Limb (tissue), 2 donors: ENCODE data around the gene EIF3K.

Experiments
- DNase-seq, 2 donors: peaks; one replicate each; pipeline ENCODE4 v3.0.0-alpha.2; 2016; ENCODE audit errors: extremely low spot score in 2 of 2

EIF3K gene

DNA sequence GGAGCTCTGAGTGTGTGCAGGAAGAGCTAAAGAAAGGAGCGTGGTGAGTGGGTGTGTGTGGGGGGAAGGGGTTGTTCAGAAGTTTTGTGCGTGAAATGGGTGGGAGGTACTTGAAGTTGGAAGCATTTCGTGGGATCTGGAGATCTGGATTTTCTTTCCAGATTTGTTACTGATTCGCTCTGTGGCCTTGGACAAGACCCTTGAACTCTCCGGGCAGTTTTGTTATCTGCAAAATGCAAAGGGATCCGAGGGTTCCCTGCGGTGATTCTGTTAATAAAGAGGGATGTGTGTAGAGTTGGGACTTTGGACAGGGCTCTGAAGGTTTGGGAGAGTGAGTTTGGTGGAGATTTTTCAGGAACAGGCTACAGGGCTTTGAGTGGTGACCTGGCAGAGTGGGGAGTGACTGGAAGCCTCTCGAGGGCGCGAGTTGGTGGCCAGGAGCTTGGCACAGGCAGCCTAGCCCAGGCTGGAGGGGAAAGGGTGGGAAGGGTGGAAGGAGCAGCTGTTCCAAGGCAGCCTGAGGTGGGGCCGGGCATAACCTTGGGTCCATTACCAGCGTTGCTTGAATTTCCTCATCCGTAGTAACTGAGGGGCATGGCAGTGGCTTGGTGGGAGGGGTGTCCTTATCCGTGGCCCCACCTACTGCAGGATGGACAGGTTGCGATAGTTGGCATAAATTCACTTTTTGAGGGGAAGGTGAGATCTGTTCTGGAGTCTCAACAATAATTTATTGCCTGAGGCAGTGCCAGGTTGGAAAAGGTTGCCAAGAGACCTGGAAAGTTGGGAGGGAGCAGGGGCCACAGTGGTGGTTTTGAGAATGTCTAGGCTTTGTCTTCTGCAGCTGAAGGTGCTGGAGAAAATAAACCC lies 30.6 kb downstream of the EIF3K start:
- DNase-seq, result no peak

DNA sequence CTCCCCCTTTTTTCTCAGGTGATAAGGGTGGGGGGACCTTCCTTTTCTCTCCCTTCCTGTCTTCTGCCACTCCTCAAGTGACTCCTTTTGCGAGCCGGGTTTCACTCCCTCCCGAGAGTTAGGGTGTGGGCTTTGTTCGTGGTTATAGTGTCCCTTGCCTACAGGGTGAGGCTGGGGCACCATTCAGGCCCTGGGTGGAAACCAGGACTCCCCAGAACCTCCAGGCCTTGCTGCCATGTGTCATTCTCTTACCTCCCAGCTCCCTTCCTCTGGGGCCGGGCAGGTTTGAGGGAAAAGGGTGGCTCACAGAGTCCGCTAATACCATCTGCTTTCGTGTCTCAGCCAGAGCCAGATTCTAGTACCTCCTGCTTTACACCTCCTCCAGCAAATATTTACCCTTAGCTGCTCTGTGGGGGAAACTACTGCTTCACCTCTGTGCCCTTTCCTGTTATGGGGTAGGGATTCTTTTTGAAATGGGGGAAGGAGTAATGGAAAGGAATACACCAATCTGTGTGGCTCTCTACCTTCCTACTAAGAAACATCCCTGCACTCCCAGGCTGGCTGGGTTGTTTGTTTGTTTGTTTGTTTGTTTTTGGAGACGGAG lies 31.3 kb downstream of the EIF3K start:
- no peak for DNase-seq

DNA sequence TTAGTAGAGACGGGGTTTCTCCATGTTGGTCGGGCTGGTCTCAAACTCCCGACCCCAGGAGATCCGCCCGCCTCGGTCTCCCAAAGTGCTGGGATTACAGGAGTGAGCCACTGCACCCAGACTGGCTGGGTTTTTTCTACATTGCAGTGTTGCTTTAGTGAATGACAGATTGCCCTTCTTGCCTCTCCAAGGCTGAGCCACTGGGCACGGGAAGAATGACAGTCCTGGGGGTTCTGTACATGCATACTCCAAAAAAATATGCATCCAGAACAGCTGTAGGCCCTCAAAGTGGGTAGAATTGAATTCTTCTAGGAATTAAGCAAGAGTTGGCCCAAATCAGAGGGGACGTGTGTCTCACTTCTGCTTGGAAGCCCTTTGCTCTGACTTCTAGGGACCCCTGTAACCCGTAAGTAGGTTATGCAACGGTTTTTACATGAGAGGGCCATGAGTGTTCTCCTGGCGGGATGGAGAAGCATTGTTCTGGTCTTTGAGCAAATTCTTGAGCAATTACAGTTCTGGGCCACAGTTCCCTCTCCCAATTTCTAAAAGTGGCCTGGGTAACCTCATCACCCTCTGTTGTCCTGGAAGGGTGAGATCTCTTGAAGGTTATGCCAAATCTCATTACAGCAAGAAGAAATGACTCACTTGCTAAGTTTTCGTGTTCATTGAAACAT lies 32.1 kb downstream of the EIF3K start:
- DNase-seq, result no peak

DNA sequence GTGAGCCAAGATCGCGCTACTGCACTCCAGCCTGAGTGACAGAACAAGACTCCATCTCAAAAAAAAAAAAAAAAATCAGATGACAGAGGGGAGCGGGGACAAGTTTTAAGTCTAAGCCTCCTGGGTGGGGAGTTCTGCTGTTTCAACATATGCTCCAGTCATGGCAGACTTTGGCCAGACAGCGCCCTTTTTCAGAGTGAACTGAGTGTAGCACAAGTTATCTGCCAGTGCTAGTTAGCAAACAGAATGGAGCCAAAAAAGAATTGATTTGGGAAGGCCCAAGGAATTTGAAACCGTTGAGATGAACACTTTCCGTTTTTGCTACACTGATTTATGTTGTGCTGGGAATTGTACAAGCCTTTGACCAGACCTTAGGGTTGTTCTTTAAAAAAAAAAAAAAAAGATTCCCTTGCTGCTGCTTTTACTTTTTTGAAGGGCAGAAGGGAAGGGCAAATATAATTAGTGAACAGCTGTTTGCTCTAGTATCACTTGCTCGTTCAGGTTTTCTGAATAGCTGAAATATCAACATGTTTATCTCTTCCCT lies 34.1 kb downstream of the EIF3K start:
- DNase-seq, result no peak

DNA sequence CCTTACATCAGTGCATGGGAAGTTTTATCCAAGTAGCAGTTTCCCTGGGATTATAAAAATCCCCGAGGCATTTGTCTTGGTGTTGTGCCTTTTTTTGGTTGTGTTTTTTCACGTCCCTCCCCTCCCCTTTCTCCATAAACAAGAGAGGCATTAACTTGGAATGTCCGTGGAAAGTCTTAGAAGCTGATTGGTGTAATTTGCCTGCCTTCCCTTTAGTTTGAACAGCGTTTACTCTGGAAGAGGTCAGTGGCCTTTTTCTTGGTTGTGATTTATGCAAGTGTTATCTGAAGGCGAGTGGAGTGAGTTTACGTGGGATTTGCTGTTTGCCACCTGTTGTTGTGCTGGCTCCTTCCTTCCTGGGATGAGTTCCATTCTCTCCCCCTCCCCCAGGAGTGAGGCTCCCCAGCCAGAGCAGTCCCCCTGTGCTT lies 35.7 kb downstream of the EIF3K start:
- DNase-seq, result no peak

DNA sequence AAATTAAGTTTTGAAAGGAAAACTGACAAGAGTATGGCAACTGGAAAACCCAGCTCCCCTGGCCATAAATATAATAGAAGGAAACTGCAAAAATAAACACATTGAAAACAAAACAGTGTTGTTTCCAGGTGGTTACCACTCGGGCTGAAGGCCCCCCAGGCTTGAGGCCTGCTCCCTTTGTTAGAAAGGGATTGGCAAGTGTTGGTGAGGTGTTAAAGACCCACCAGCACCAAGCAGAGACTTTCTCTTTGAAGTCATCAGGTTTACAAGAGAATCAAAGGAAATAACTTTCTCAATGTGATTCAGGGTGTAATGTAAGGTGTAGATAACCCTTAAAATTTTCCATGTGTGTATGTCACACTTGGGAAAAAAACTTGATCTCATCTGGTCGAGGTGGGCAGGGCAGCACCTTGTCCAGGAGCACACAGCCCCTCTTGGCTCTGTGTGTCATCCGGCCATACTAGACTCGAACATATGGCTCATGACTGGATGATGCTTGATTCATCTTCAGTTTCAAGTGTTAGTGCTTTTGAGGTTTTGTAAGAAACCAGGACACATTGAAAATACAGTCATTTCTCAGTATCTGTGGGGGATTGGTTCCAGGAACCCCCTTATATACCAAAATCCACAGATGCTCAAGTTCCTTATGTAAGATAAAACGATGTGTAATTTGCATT lies 36.3 kb downstream of the EIF3K start:
- no peak for DNase-seq

DNA sequence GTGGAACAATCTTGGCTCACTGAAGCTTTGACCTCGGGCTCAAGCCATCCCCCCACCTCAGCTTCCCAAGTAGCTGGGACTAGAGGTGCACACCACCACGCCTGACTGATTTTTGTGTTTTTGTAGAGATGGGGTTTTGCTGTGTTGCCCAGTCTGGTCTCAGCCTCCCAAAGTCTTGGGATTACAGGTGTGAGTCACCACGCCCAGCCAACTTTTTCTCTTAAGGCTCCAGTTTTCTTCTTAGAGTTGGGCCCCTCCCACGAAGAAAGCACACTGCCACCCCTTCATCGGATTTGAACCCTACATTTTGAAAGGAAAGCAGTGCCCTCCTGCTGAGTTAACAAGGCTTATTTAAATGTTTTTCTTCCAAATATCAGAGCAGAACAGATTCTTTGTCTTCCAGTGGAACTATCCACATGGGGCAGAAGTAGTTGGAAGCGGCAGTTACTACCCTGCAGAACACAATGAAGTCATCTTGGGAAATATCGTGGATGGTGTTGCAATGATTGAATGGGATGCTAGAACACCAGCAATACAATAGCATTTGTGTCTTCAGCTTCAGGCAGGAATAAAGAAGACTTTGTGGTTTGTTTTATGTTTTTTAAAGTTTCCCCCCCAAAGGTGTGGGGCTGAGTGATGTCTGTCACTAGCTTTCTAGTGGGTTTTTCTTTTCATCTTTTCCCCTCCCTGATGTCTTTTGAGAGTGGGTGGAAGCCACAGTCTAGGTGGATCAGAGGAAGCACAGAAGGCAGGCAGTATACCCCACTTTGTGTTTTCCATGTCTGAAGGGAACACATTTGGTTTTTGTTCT lies 37.4 kb downstream of the EIF3K start:
- no peak for DNase-seq

DNA sequence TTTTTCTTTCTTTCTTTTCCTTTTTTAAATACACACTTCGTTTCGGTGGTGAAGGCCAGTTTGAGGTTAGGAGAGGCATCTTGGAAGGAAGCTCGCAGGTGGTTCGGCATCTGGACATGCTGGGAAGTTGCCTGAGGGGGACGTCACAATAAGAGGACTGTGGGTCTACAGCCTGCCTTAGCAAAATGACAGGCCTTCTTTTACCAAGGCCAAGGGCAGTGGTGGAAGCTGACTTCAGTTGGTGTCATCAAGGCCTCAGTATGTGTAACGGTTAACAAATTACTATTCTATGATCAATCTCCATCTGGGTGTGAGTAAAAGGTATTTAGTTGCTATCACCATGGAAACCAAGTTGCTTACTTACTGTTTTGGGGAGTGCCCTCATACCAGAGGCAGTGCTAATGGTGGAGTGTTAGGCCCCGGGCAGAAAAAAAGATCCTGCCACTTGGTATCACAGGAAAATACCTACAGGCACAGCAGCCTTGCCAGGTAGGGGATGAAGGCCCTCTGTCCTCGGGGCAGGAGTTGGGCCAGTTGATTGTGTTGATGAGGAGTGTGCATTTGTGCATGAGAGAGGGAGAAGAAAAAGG lies 38.7 kb downstream of the EIF3K start:
- DNase-seq, result no peak

DNA sequence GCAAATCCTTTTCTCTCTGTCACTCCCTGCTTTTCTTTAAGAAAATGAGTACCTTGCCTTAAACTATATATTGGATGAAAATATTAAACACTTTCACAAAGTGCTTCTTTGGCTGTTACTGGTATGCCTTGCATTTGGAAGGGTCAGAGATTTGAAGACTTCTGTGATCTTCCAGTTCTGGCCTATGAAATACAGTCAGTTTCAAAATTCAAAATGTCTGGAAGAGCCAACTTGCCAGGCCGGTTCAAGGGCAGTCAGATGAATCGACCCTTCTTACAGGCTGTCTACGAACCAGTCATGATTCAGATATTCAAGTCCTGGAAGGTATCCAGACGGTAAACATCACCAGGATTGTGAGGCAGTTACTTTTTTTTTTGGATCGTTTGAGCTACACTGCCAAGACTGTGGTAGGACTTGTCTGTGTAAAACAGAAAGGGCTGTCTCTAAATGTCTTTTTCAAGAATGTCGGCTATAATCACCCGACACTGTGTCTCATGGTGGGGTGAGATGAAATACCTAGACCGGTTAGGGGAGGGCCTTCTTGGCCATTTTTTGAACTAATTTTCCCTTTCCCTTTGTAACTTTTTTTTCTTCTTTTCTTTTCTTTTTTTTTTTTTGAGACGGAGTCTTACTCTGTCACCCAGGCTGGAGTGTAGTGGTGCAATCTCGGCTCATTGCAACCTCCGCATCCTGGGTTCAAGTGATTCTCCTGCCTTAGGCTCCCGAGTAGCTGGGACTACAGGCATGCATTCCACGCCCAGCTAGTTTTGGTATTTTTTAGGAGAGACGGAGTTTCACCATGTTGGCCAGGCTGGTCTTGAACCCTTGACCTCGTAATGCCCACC lies 39.7 kb downstream of the EIF3K start:
- DNase-seq, result peak in 1 of 2 donors; percentile 86

DNA sequence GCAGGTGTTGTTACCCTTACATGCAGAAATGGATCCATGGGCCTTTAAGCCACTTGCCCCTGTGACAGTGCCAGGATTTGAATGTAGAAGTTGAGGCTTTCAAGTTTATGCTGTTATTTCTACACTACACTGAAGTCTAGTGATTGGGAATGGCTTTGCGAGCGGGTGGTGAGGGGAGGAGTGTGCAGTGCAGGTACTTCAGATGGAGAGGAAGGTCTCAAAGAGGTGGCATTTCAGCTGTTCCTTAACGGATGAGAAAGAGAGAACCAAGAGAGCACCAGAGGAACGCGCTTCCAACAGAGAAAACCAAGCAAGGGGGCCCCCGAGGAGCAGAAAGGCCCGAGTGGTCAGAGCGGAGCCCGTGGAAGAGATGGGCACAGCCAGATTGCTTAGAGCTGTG lies 41.7 kb downstream of the EIF3K start:
- DNase-seq, result no peak

DNA sequence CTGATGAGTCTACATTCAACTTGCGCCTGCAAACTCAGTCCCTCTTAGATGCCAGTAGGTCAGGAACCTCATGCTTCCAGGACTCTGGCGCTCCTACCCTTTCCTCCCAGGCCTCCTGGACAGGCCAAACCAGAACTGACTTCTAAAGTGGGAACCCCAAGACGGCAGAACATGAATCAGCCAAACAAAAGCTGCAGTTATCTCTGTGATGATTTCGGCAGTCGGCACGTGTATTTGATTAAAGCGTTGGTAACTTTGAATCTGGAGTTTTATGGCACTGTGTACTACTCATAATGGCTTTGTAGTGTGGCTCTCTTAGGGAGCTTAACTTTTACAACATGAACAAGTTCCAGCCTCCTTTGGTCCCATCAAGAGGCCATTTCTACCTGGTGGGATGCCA lies 42.1 kb downstream of the EIF3K start:
- DNase-seq, result no peak

DNA sequence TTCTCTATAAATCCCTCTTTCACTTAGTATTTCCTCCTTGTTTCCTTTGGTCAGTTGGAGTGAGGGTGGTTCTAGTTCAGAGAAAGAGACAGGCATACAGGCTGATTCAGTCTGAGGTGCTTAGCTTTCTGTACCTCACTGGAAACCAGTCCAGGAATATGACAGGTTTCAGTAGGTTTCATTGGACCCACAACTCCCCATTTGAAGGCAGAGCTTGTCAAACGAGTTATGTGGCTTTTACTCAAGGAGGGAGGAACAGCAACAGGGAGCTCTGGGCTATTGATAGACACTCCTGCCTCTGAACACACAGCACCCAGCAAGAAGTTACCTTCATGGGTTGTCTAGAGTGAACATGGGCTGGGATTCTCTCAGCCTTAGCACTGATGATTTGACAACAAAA lies 43.0 kb downstream of the EIF3K start:
- no peak for DNase-seq

DNA sequence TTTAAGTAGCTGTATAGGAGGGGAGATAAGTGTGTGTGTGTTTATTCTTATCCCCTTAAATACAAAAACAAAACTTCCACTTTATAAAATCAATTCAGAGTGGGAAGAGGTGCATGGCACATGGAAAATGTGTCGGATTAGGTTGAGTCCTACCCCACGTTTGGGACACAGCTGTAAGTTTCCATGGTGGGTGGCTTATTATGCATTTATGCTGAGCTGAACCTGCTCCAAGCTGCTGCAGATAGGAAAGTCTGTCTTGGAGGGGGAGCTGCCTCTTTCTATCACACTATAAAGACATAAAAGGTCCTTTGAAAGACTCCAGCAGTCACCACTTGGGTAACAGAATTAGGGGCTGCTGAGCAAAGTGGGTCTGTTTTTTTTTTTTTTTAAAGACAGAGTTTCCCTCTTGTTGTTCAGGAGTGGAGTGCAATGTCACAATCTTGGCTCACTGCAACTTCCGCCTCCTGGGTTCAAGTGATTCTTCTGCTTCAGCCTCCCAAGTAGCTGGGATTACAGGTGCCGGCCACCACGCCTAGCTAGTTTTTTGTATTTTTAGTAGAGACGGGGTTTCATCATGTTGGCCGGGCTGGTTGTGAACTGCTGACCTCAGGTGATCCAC lies 43.7 kb downstream of the EIF3K start:
- no peak for DNase-seq

DNA sequence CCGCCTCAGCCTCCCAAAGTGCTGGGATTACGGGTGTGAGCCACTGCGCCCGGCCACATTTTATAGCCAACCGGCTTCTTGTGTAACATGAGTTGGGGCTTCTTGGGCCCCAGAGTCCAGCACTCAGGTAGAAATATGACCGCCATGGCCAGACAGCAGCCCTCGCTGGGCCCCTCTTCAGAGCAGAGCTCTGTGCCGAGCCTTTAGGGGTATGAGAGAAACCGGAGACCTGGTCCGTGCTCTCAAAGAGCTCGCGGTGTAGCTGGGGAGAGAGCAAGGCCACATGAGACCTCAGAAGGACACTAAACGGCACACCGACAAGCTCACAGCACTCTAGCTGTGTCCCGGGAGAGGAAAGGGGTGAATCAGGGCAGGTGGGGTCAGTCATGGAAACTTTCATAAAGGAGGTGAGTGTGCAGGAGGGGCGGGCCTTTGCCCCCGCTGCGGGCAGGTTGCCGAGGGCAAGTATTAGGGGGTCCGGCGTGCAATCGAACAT lies 44.2 kb downstream of the EIF3K start:
- DNase-seq, result no peak

DNA sequence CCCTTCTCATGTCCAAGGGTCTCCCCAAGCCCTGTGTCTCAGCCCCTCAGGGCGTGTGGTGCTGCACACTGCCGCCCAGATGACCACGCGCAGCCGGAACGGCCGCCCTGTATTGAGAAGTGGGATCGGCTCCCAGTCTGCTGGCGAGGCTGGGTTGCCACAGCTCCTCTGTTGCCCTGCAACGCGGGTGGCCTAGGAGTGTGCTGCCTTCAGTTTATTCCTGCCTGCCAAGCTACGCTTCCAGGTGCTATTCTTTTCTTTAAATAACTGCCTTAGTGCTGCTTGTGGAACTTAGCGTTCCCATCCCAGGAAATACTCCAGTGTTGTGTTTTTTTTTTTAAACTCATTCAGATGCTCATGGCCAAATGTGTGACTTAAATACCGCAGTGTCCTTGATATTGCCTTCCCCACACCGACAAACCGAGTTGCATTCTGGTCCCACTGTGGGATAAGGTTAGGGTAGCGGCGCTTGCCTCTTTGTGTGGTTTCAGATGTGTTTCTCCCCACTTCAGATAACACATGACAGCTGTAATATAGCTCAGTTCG lies 45.0 kb downstream of the EIF3K start:
- no peak for DNase-seq

DNA sequence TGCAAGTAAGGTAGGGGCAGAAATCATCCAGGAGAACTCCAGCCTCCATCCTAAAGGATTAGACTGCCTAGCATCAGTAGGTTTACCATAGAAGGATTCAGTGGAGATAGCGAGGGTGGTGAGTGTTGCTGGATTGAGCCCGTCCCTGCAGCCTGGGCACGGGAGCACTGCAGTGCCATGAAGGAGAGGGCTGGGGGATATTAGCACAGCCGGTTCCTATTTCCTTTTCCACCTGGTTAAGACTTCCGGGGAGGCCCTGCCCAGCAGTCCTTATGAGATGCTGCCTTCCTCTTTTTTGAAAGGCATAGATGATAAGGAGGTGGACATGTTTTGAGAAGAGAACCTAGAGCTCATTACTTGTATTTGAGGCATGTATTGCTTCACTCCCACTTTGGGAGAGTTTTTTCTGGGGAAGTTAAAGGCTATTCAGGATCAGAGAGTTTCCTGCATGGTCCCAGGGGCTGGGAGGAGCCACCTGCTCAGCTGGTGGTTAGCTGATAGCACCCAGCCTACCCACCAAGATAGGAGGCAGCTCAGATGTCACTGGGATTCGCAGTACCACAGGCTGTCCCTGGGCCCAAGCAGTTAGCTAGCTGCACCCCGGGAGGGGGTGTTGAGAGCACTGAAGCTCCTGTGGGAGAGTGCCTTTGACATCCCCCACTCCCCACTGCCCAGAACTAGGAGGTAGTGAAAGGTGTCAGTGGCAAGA lies 45.7 kb downstream of the EIF3K start:
- DNase-seq, result no peak

DNA sequence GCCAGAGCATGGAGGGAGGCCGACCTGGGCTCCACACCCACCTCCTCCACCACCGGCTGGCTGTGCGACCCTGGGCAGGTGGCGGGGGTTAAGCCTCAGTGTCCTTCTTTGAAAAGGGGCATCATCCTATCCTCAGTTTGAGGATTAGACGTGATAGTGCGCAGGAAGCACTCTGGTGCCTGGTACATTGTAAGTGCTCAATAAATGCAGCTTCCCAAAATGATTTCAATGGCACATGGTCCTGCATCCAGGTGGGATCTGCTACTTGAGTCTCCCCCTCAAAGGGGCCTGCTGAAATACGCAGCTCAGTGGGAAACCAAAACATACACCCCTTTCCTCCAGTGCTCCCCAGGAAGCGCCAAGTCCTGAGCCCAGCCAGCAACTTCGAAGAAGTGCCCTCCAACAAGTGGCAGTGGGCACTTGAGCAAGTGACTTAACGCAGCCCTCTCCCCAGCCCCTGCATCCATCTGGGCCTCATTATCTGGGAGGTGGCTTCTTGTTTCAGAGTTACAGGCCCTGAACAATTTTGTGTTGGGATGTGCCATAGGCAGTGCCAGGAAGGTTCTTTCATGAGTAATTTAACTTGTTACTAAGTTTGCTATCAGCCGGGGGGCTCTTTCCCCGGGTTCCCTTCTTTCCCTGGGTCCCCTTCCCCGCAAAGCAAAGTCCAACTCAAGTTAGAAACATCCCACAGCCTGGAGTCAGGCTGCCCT lies 46.4 kb downstream of the EIF3K start:
- no peak for DNase-seq
